ENCODE measurements around the gene EYA3. TPM values are rescaled to one million over a fixed set of nuclear protein-coding genes. Genes with fewer than 3 reads are reported as not detected.

EYA3 gene
- total and polyA plus RNA-seq, 10 of the 15 experiments (the other 5 are each of a cell fraction or from before 2014, with no cell fraction given) = 13.0 to 46.6 (median 23.4) TPM

GRCh38 chr1:28111157-28111556 is 22.7 kb upstream of the EYA3 start:
- H3K79me2 ChIP-seq (ENCODE audit: control insufficient read depth, insufficient read depth, low read length) = no peaks in the 10 kb centered on the region
- intact Hi-C loops (cut with micrococcal nuclease; ENCODE audit: unreplicated experiment) = no loop called here
- FAIRE-seq = no peak
- TF ChIP-seq ZNF24 (IDR thresholded peaks at IDR 0.05) = no peak
- no peak for TF ChIP-seq ZNF384 (IDR thresholded peaks at IDR 0.05; ENCODE audit: borderline replicate concordance, low read depth, low read length)
- TF ChIP-seq TCF3 (IDR thresholded peaks at IDR 0.05; ENCODE audit: borderline replicate concordance, insufficient read depth, low read depth, low read length) = no peak
- TF ChIP-seq PAX8 (IDR thresholded peaks at IDR 0.05) = no peak
- no peak for TF ChIP-seq SMAD1 (IDR thresholded peaks at IDR 0.05; ENCODE audit: low read depth, partially characterized antibody)
- no peak for TF ChIP-seq CBFB (IDR thresholded peaks at IDR 0.05; ENCODE audit: low read depth)
- no peak for TF ChIP-seq NR2C1 (IDR thresholded peaks at IDR 0.05)
- TF ChIP-seq YBX1 (IDR thresholded peaks at IDR 0.05) = no peak
- TF ChIP-seq RELB (IDR thresholded peaks at IDR 0.05; ENCODE audit: low read depth) = no peak
- TF ChIP-seq YY1 (IDR thresholded peaks at IDR 0.05; ENCODE audit: low read depth, low read length) = no peak
- TF ChIP-seq FOXK2 (IDR thresholded peaks at IDR 0.05) = no peak
- TF ChIP-seq HCFC1 (IDR thresholded peaks at IDR 0.05; ENCODE audit: low read length) = no peak
- TF ChIP-seq IRF3 (IDR thresholded peaks at IDR 0.05) = no peak
- TF ChIP-seq FOXM1 (IDR thresholded peaks at IDR 0.05; ENCODE audit: low read depth, low read length) = no peak
- no peak for TF ChIP-seq FOS (IDR thresholded peaks at IDR 0.05; ENCODE audit: borderline replicate concordance, extremely low read depth, insufficient read length)
- no peak for TF ChIP-seq KAT2A (conservative IDR thresholded peaks at IDR 0.05; ENCODE audit: control insufficient read depth, low read depth, low read length)
- no peak for TF ChIP-seq KLF5 (IDR thresholded peaks at IDR 0.05; ENCODE audit: partially characterized antibody)
- TF ChIP-seq CTCF (IDR thresholded peaks at IDR 0.05 in 2 of 3, conservative IDR thresholded peaks at IDR 0.05 in 1 of 3; ENCODE audit: control insufficient read depth in 2 of 3, extremely low read depth in 1 of 3, insufficient read depth in 1 of 3, low read depth in 3 of 3, low read length in 3 of 3) = no peak
- TF ChIP-seq RUNX3 (IDR thresholded peaks at IDR 0.05; ENCODE audit: low read length) = peak; percentile 36; the same call in 1 of the 2 replicates
- no peak for TF ChIP-seq SUZ12 (IDR thresholded peaks at IDR 0.05; ENCODE audit: unreplicated experiment)
- no peak for TF ChIP-seq RAD51 (IDR thresholded peaks at IDR 0.05)
- peak in 1 of 2 experiments; percentile 45; a peak in 1 of 4 replicates for TF ChIP-seq EP300 (IDR thresholded peaks at IDR 0.05; ENCODE audit: borderline replicate concordance in 1 of 2, control insufficient read depth in 1 of 2, low read depth in 2 of 2, low read length in 2 of 2)

More at GRCh38 chr1:28111157-28111556, 22.7 kb upstream of the EYA3 start:
- ChIA-PET POLR2A (interaction anchor here (0.6 to 3.7 kb wide), 6 partner anchors 9 to 62 kb away, joined by 3 to 18 read pairs (median 8); no protein-coding TSS in a partner anchor), RAD21 (ENCODE audit: unreplicated experiment) (interaction anchor here (0.7 to 11.7 kb wide), 11 partner anchors 8 to 253 kb away, joined by 3 to 113 read pairs (median 4); partner anchors contain the start of genes EYA3 and PTAFR), CTCF (interaction anchor here (0.9 to 6.9 kb wide), 10 partner anchors 9 to 98 kb away, joined by 3 to 57 read pairs (median 8); partner anchors contain the start of gene PTAFR), SMC1A (ENCODE audit: uncharacterized antibody, unreplicated experiment) (interaction anchor here (0.8 to 4.6 kb wide), 17 partner anchors 9 to 98 kb away, joined by 3 to 43 read pairs (median 6); partner anchors contain the start of gene EYA3)
- H2AFZ ChIP-seq (ENCODE audit: control insufficient read depth, low read depth, low read length) = peak overlapping the region; percentile 15; the same call in 1 of the 2 replicates
- WGBS (ENCODE audit: insufficient coverage, insufficient replicate concordance, low lambda C conversion rate, missing lambda C conversion rate) = 27% methylated on average over 2 of the region's 2 CpGs
- H3K4me3 ChIP-seq = no peak overlapping the region
- no peak overlapping the region for H3K27ac ChIP-seq (ENCODE audit: control insufficient read depth, insufficient read depth)
- no peaks in the 10 kb centered on the region for H3K36me3 ChIP-seq (ENCODE audit: control insufficient read depth in 2 of 2, insufficient read depth in 2 of 2, low read length in 1 of 2)
- DNase-seq (ENCODE audit: low read depth, low spot score) (no peak), ATAC-seq (peak; percentile 72)
- no peak overlapping the region for H3K9ac ChIP-seq (ENCODE audit: control insufficient read depth, insufficient read depth, low read length)
- in situ Hi-C loops (cut with MboI) = no loop called here
- no peaks in the 10 kb centered on the region for H3K9me3 ChIP-seq (replicated peaks; ENCODE audit: control insufficient read depth, insufficient read depth, low read length)
- no TSS peak for BruUV-seq (replicated peaks)
- H3K4me1 ChIP-seq (ENCODE audit: control insufficient read depth, insufficient read depth, low read length) = peaks cover 39% of the 10 kb centered on the region
- no peaks in the 10 kb centered on the region for H3K27me3 ChIP-seq (replicated peaks in 1 of 2; ENCODE audit: control insufficient read depth in 2 of 2, insufficient read depth in 2 of 2, low read length in 1 of 2)
- H3K4me2 ChIP-seq (ENCODE audit: control insufficient read depth, insufficient read depth) = no peak overlapping the region
- H4K20me1 ChIP-seq (ENCODE audit: control insufficient read depth, insufficient read depth) = no peaks in the 10 kb centered on the region
